Mesenchymal stem cell (in vitro differentiated cells and primary cell): ENCODE measurements around the gene LTF.
"Not testable (repeated sequence)": the region's sequence is repeated elsewhere in the genome, so short reads cannot be mapped to it uniquely, and the experiment has no call there.

Experiments used
- DNase-seq: peaks from one replicate; pipeline ENCODE4 v3.0.0-alpha.2; 2013
- H2AFZ ChIP-seq: one replicate; pipeline ENCODE4 v1.6.1; 2013; ENCODE audit warnings: low read depth, mild to moderate bottlenecking, control low read depth, inconsistent platforms, low read length, moderate library complexity
- H2AK5ac ChIP-seq: 2 replicates; pipeline ENCODE4 v1.6.1; 2013; ENCODE audit warnings: low read length, moderate library complexity, mild to moderate bottlenecking, inconsistent platforms; ENCODE audit not compliant: severe bottlenecking
- H2BK120ac ChIP-seq: one replicate; pipeline ENCODE4 v1.6.1; 2013; ENCODE audit warnings: low read depth, mild to moderate bottlenecking, inconsistent platforms, low read length, moderate library complexity
- H2BK12ac ChIP-seq, 2 experiments: one replicate each; pipeline ENCODE4 v1.6.1; 2013; ENCODE audit warnings: inconsistent platforms in 2 of 2, low read length in 2 of 2, mild to moderate bottlenecking in 2 of 2, moderate library complexity in 2 of 2, control low read depth in 1 of 2
- H2BK15ac ChIP-seq: one replicate; pipeline ENCODE4 v1.6.1; 2013; ENCODE audit warnings: mild to moderate bottlenecking, low read depth, inconsistent platforms; ENCODE audit not compliant: poor library complexity, severe bottlenecking
- H2BK5ac ChIP-seq: 2 replicates; pipeline ENCODE4 v1.6.1; 2013; ENCODE audit warnings: low read depth, mild to moderate bottlenecking, low read length, control low read depth, inconsistent platforms; ENCODE audit not compliant: poor library complexity, severe bottlenecking
- H3K14ac ChIP-seq, 2 experiments: one replicate each; pipeline ENCODE4 v1.6.1; 2013; ENCODE audit warnings: inconsistent platforms in 2 of 2, low read length in 2 of 2, control low read depth in 1 of 2, mild to moderate bottlenecking in 1 of 2, moderate library complexity in 1 of 2
- H3K18ac ChIP-seq, 2 experiments: one replicate each; pipeline ENCODE4 v1.6.1; 2013; ENCODE audit warnings: inconsistent platforms in 2 of 2, low read length in 2 of 2, control low read depth in 1 of 2, low read depth in 1 of 2, mild to moderate bottlenecking in 1 of 2
- H3K23ac ChIP-seq, 2 experiments: one replicate each; pipeline ENCODE4 v1.6.1; 2013; ENCODE audit warnings: inconsistent platforms in 2 of 2, low read length in 2 of 2, mild to moderate bottlenecking in 2 of 2, moderate library complexity in 2 of 2, control low read depth in 1 of 2
- H3K27ac ChIP-seq: 2 replicates; pipeline ENCODE4 v1.5.1; 2013; ENCODE audit warnings: mild to moderate bottlenecking, moderate library complexity, low read length, control low read depth, inconsistent platforms; ENCODE audit not compliant: poor library complexity, severe bottlenecking
- H3K27me3 ChIP-seq, 2 experiments: 2 replicates each; pipeline versions ENCODE4 v1.6.1 to v1.7.0; 2013; ENCODE audit warnings: low read length in 2 of 2, mild to moderate bottlenecking in 2 of 2, moderate library complexity in 2 of 2, control low read depth in 1 of 2, inconsistent platforms in 1 of 2; ENCODE audit not compliant: control insufficient read depth in 1 of 2, insufficient read depth in 1 of 2
- H3K36me3 ChIP-seq, 2 experiments: 2 replicates each; pipeline versions ENCODE4 v1.6.1 to v1.7.0; 2013; ENCODE audit warnings: low read length in 2 of 2, control low read depth in 1 of 2, inconsistent platforms in 1 of 2, low read depth in 1 of 2, mild to moderate bottlenecking in 1 of 2; ENCODE audit not compliant: insufficient read depth in 2 of 2, control insufficient read depth in 1 of 2
- H3K4ac ChIP-seq, 2 experiments: one replicate each; pipeline ENCODE4 v1.6.1; 2013; ENCODE audit warnings: inconsistent platforms in 2 of 2, low read length in 2 of 2, mild to moderate bottlenecking in 2 of 2, moderate library complexity in 2 of 2, control low read depth in 1 of 2, low read depth in 1 of 2
- H3K4me1 ChIP-seq: 2 replicates; pipeline ENCODE4 v1.6.1; 2013; ENCODE audit warnings: low read depth, low read length, control low read depth; ENCODE audit not compliant: control insufficient read depth, insufficient read depth
- H3K4me2 ChIP-seq: 2 replicates; pipeline ENCODE4 v1.6.1; 2013; ENCODE audit warnings: low read length, mild to moderate bottlenecking, inconsistent platforms; ENCODE audit not compliant: poor library complexity, severe bottlenecking
- H3K4me3 ChIP-seq, 2 experiments: 2 replicates each; pipeline versions ENCODE4 v1.5.1 to v1.7.0; 2013; ENCODE audit warnings: low read length in 2 of 2, mild to moderate bottlenecking in 2 of 2, control low read depth in 1 of 2, low read depth in 1 of 2; ENCODE audit not compliant: insufficient read depth in 1 of 2
- H3K79me1 ChIP-seq: replicated peaks from 2 replicates; pipeline ENCODE4 v1.6.1; 2013; ENCODE audit warnings: mild to moderate bottlenecking, control low read depth, low read length, inconsistent platforms; ENCODE audit not compliant: poor library complexity, severe bottlenecking
- H3K9ac ChIP-seq: 2 replicates; pipeline ENCODE4 v1.7.0; 2013; ENCODE audit warnings: mild to moderate bottlenecking, low read length, moderate library complexity
- H3K9me3 ChIP-seq: 2 replicates; pipeline ENCODE4 v1.7.0; 2013; ENCODE audit warnings: mild to moderate bottlenecking, low read length; ENCODE audit not compliant: control insufficient read depth
- H4K8ac ChIP-seq: one replicate; pipeline ENCODE4 v1.6.1; 2013; ENCODE audit warnings: inconsistent platforms, mild to moderate bottlenecking, low read length, moderate library complexity
- H4K91ac ChIP-seq: one replicate; pipeline ENCODE4 v1.6.1; 2013; ENCODE audit warnings: mild to moderate bottlenecking, low read length, inconsistent platforms
- WGBS: methylation state at CpG from one replicate; pipeline ENCODE4 v1.1.7; 2013; ENCODE audit warnings: mixed read lengths; 5-methylcytosine and 5-hydroxymethylcytosine counted together

The LTF gene

DNA sequence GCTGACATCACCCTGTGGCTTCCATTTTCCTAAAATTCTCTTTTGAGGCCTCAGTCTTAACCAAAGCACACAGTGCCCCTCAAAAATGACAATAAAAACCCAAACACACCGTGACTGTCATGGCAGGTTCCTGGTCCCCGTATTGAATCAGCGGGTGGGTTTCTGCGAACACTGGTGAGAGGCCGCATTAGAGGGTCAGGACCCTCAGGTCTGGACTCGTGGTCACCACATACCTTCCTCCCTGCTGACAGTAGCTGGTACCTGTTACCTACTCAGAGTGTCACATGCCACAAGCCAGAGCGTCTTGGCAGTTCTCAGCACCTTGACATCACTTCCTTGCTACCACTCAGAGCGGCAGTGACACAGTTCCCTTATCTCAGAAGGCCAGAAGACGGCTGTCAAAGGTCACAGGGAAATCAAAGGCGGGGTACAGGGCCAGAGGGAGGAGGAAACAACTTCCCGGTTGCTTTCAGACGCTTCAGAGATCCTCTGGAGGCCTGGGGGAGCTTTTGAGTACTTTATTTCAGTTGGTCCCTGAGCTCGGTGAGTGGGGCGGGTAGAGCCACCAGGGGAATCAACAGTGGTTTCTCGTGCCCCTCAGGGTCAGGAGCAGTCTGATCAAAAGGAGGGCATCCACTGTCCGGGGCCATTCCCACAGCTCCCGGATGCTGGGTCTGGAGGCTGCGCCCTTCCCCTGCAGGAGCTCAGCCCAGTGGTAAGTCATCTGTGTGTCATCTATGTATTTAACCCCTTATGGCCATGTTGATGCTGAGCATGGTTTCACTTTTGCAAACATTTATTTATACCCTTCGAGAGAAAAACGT, 57.7 kb downstream of the LTF start, which contains the start of the genes CCR5AS and CCRL2:
CCR5AS (minus strand) TSS at position 279 of the 824 bp plus-strand sequence.
CCRL2 (plus strand) TSS at position 472 of the 824 bp plus-strand sequence. CDS start 821 bp downstream, outside the sequence.
- peak within 1 kb of the TSS; percentile 47 to 74 for H3K18ac ChIP-seq
- 46% methylated on average over 20 of the region's 20 CpGs for WGBS
- peak within 1 kb of the TSS; percentile 35 to 88 for H2BK12ac ChIP-seq
- H3K27me3 ChIP-seq: no peaks in the 10 kb centered on the region
- peak within 1 kb of the TSS; percentile 11 to 70 for H3K4me3 ChIP-seq
- peak; percentile 48 for DNase-seq
- H3K14ac ChIP-seq: no peak within 1 kb of the TSS
- H3K79me1 ChIP-seq: no peaks in the 10 kb centered on the region
- H3K23ac ChIP-seq: no peak within 1 kb of the TSS
- no peak within 1 kb of the TSS for H2BK120ac ChIP-seq
- no peak within 1 kb of the TSS for H3K27ac ChIP-seq
- no peak within 1 kb of the TSS for H3K4ac ChIP-seq
- H2AFZ ChIP-seq: no peak within 1 kb of the TSS
- H3K4me2 ChIP-seq: peak within 1 kb of the TSS; percentile 41
- peaks cover 11% of the 10 kb centered on the region for H3K4me1 ChIP-seq
- H3K36me3 ChIP-seq: no peaks in the 10 kb centered on the region
- H2BK5ac ChIP-seq: no peak within 1 kb of the TSS
- peak within 1 kb of the TSS; percentile 53 for H4K91ac ChIP-seq
- no peaks in the 10 kb centered on the region for H3K9me3 ChIP-seq
- peak within 1 kb of the TSS; percentile 75 for H3K9ac ChIP-seq
- H4K8ac ChIP-seq: peak within 1 kb of the TSS; percentile 82
- H2BK15ac ChIP-seq: peak within 1 kb of the TSS; percentile 33
- H2AK5ac ChIP-seq: no peak within 1 kb of the TSS

GRCh38 chr3:46406443-46406787, 58.3 kb downstream of the LTF start:
- no peak overlapping the region for H2BK5ac ChIP-seq
- peak overlapping the region in 1 of 2 experiments; percentile 64 for H3K18ac ChIP-seq
- no peak overlapping the region for H3K23ac ChIP-seq
- peak overlapping the region in 1 of 2 experiments; percentile 88 for H2BK12ac ChIP-seq
- H3K4me1 ChIP-seq: peaks cover 11% of the 10 kb centered on the region
- H2BK120ac ChIP-seq: no peak overlapping the region
- 49% methylated on average over 4 of the region's 4 CpGs for WGBS
- no peak overlapping the region for H4K8ac ChIP-seq
- no peak overlapping the region for H3K27ac ChIP-seq
- H3K14ac ChIP-seq: no peak overlapping the region
- no peak overlapping the region for H2AK5ac ChIP-seq
- no peak overlapping the region for H3K4me2 ChIP-seq
- peak overlapping the region in 1 of 2 experiments; percentile 70 for H3K4me3 ChIP-seq
- H4K91ac ChIP-seq: no peak overlapping the region
- no peak overlapping the region for H2BK15ac ChIP-seq
- no peaks in the 10 kb centered on the region for H3K27me3 ChIP-seq
- no peak overlapping the region for H3K4ac ChIP-seq
- H3K9me3 ChIP-seq: no peaks in the 10 kb centered on the region
- peak overlapping the region; percentile 15 for H3K9ac ChIP-seq
- no peak overlapping the region for H2AFZ ChIP-seq
- DNase-seq: peak; percentile 61
- no peaks in the 10 kb centered on the region for H3K79me1 ChIP-seq
- H3K36me3 ChIP-seq: no peaks in the 10 kb centered on the region

GRCh38 chr3:46405301-46406019, 59.2 kb downstream of the LTF start:
- H3K4me2 ChIP-seq: no peak overlapping the region
- H3K27ac ChIP-seq: no peak overlapping the region
- H3K27me3 ChIP-seq: peaks cover 0 to 5% of the 10 kb centered on the region in 2 experiments
- DNase-seq: peak; percentile 7
- no peaks in the 10 kb centered on the region for H3K79me1 ChIP-seq
- H3K18ac ChIP-seq: no peak overlapping the region
- H2BK5ac ChIP-seq: no peak overlapping the region
- H3K23ac ChIP-seq: no peak overlapping the region
- H2BK12ac ChIP-seq: no peak overlapping the region
- WGBS: 65% methylated on average over 9 of the region's 11 CpGs
- H4K91ac ChIP-seq: no peak overlapping the region
- no peak overlapping the region for H2AK5ac ChIP-seq
- peaks cover 11% of the 10 kb centered on the region for H3K4me1 ChIP-seq
- H3K4me3 ChIP-seq: no peak overlapping the region
- H2BK120ac ChIP-seq: no peak overlapping the region
- H3K14ac ChIP-seq: no peak overlapping the region
- no peak overlapping the region for H3K4ac ChIP-seq
- H4K8ac ChIP-seq: no peak overlapping the region
- no peaks in the 10 kb centered on the region for H3K9me3 ChIP-seq
- H3K9ac ChIP-seq: no peak overlapping the region
- no peaks in the 10 kb centered on the region for H3K36me3 ChIP-seq
- no peak overlapping the region for H2BK15ac ChIP-seq
- no peak overlapping the region for H2AFZ ChIP-seq

DNA sequence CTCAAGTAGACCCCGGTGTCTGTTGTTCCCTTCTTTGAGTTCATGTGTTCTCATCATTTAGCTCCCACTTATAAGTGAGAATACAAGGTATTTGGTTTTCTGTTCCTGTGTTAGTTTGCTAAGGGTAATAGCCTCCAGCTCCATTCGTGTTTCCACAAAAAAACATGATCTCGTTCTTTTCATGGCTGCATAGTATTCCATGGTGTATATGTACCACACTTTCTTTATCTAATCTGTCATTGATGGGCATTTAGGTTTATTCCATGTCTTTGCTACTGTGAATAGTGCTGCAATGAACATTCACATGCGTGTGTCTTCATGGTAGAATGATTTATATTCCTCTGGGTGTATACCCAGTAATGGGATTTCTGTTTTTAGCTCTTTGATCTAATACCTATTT, 61.8 kb downstream of the LTF start:
- not testable (repeated sequence) for H2BK5ac ChIP-seq, H3K36me3 ChIP-seq, H3K4me2 ChIP-seq, H2BK15ac ChIP-seq, H3K79me1 ChIP-seq, H3K18ac ChIP-seq, H3K23ac ChIP-seq, H4K8ac ChIP-seq, H2BK120ac ChIP-seq, H3K27me3 ChIP-seq, H3K9ac ChIP-seq, H4K91ac ChIP-seq, H3K4me3 ChIP-seq, H3K4ac ChIP-seq, H3K27ac ChIP-seq, DNase-seq, H3K14ac ChIP-seq, H2AK5ac ChIP-seq, H3K4me1 ChIP-seq, H3K9me3 ChIP-seq, H2AFZ ChIP-seq, H2BK12ac ChIP-seq
- WGBS: 100% methylated on average over 1 of the region's 4 CpGs
